ENCODE measurements around the gene AGRP.

AGRP gene

DNA sequence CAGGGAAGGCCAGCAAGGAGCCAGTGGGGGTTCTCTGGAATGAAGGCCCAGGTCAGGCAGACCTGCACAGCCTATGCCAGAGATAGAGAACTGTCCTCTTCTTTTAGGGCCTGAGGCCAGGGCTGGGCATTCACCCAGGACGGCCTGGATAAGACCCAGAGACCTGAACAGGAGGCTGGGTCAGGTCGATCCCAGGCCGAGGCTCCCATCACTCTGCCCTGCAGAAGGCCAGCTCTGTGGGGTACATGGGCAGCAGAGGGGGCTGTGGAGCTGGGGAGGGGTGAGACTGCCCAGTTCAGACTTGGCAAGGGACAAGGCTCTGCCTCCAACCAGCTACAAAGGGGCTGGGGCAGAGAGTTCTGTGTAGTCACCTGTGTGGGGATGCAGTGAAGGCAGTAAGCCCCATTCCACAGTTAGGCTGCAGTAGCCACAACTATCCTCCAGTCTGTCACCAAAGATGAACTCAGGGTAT, 37.9 kb downstream of the AGRP start:
- DNase-seq (ENCODE audit: low read depth) = no peak

DNA sequence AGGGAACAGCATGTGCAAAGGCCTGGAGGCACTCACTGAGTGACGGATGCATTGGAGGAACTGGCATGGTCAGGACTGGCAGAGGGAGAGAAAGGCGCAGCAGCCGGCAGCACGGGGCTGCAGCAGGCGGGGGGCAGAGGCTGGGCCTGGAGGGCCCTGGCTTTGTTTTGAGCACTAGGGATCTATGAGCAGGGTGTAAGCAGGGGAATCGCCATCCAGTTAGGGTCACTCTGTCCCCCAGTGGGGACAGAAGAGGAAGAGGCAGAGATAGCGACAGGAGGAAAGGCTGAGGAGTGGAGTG, 38.3 kb downstream of the AGRP start:
- DNase-seq (ENCODE audit: low read depth) = no peak

DNA sequence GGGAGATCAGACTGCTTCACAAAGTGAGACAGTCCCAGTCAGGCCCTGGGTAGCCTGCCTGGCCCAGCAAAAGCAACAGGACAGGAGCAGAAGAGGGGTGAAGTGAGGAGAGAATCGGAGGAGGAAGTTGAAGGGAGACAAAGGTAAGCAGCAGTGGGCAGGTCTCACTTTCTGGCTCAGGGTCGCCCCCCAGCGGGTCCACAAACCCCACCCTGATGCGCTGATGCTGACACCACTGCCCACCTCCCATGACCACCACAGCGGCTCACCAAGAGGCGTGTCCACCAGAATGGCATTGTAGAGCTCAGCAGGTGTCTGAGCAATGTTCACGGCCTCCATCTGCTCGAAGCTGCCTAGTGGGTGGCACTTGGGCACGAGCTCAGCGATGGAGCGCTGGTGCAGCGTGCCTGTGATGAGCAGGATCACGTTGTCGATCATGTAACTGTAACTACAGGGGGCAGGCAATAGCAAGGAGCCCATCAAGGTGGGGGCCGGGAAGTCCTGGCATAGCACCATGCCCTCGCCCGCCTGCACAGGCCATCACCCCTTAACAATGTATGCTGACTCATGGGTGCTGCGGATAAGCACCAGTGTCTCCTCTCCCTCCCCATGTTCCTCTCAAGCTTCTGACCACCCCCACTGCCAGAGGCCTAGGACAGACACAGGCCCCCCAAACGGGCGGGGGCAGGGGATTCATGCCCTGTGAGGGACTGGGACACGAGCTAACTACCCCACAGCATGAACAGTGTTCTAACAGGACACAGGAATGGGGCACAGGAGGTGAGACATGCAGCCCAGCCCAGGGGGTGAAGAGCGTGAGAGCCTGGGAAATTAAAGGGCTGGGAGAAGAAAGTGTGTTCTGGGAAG, 38.9 kb downstream of the AGRP start:
- no peak for DNase-seq (ENCODE audit: low read depth)

DNA sequence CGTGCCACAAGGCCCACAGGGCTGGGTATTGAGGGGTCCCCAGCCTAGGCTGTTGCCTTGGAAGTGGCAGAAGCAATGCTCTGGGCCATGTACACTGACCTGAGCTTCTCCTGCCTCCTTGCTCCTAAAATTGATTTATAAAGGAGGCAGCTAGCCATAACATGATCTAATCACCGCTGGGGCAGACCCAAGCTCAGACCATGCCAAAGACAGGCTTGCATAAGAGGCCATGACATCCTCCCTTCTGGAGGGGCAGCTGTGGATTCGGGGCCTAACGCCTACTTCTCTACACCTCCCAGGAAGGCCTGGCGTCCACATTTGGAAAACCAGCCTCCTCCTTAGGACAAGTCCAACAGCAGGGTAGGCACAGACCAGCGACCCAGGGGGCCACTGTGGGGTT, 40.1 kb downstream of the AGRP start:
- DNase-seq (ENCODE audit: low read depth) = no peak

DNA sequence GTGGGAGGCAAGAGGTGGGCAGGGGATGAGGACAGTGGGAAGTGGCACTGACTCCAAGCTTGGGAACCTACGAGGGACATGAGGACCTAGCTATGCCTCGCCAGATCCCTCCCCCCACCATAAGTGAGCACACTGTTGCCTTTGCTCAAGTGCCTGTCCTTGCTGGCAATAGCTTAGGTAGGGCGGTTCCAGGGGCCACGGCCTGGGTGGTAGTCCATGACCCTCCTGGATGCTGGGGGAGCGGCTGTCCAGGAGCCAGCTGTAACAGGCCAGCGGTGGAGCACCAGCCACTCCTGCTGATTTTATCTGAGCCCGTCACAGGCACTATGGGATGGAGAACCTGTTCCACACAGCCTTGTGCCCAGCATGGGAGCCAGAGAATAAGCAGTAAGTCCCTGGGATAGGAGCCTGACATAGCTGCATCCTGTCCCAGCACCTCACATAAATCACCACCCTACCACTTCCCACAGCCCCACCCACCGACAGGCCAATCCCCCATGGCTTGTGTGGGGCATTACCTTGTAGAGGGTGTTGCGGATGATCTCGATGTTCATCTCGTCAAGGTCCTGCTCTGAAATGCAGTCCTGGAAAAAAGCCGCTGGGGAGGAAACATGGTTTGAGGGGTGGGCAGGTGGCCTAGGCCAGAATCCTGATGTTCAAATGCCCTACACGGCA, 40.6 kb downstream of the AGRP start:
- DNase-seq (ENCODE audit: low read depth) = no peak

DNA sequence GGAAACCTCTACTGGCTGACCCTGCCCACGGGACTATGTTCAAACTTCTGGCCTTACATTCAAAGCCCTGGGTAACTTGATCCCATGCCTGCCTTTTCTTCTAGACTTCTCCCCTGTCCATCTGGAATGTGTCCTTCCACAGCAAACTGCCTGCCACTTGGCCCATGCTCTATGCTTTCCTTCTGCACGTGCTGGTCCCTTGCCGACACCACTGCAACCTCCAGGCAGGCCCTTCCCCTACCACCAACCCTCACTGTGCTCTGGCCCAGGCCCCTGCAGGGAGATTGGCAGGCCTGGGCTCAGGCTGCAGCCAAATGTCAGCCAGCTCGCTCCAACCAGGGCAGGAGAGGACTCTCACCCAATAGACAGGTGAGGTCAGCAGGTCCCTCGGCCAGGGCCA, 41.4 kb downstream of the AGRP start:
- DNase-seq (ENCODE audit: low read depth) = no peak

DNA sequence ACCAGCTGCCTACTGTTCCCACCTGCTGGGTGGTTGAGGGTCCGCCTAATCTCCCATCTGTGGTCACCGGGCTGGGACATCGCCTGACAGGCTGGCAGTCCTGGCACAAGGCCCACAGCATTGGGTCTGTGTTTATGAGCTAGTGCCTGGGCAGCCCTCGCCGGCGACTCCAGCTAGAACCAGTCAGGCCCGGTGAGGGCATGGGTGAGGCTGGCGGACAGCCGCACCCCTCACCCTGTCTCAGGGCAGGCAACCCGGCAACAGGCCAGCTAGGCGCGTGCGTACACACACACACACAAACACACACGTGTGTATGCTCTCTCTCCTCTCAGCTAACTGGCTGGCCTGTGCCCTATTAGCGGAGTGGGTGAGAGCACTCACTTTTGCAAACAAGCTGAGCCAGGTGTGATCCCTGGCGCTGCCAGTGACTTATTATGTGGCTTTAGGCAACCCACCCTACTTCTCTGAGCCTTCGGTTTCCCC, 42.0 kb downstream of the AGRP start:
- no peak for DNase-seq (ENCODE audit: low read depth)

DNA sequence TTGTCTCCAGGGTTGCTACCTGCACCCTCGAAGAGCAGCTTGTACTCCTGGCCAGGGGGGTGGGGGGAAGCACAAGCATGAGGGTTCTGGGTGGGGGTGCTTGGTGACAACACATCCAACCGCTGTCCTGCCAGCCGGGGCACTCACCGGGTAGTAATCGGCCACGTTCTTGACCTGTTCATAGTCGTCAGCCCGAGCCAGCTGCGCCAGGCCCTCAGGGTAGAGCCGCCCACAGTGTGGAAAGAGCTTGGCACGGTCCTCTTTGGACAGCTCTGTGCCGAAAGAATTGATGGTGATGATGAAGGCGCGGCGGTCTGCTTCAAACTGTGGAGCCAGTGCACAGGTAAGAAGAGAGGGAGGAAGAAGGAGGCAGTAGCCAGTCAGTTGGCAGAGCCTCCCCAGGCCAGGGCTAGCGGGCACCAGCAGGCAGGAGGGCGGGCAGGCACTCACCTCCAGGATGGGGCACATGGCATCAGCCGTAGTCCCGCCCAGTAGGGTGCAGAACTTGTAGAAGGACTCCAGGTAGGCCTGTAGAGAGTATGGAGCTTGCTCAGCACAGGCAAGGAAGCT, 44.4 kb downstream of the AGRP start:
- DNase-seq (ENCODE audit: low read depth) = no peak

DNA sequence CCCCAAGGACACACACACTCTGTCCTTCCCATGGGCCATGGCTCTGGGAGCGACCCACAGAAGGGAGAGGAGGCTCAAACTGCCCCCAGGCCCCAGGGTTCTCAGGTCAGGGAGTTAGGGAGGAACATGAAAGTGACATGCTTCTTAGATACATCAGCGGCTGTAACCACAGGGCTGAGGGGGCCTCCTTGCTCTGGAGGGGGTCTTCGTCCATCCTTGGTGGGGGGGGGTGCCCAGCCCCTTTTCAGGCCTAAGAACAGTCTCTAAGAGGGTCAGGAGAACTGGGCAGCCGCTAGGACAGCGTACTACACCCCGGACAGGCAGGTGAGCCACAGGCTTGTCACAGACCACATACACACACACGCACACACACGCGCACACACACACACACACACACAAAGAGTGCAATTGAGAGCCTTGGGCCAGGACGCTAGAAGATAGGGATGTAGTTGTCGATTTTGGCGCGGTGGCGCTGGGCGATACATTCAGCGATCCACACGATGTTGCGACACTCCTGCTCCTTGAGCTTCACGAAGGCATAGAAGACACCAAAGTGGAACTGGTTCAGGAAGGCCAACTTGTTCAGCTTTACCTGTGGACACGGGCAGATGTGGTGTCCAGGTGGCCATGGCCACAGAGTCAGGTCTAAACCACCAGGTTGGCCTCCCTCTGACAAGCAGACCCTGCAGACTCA, 45.1 kb downstream of the AGRP start:
- DNase-seq (ENCODE audit: low read depth) = no peak

DNA sequence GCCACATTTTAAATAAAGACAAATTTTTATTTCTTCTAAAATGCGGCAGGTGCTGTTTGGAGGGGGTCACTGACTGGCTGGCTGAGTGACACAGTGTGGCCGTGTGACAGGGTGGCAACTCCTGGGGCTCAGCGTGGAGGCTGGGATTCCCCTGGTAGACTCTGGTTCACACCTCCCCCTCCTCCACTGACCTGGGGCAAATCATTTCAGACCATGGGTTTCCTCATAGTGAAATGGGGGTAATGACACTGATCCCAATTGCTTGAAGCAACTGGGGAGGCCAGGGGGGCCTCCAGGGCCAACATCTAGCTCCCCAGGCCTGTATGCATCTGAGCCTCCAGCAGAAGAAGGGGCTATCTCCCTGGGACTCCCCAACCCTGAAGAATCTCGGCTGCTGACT, 45.8 kb downstream of the AGRP start:
- no peak for DNase-seq (ENCODE audit: low read depth)

DNA sequence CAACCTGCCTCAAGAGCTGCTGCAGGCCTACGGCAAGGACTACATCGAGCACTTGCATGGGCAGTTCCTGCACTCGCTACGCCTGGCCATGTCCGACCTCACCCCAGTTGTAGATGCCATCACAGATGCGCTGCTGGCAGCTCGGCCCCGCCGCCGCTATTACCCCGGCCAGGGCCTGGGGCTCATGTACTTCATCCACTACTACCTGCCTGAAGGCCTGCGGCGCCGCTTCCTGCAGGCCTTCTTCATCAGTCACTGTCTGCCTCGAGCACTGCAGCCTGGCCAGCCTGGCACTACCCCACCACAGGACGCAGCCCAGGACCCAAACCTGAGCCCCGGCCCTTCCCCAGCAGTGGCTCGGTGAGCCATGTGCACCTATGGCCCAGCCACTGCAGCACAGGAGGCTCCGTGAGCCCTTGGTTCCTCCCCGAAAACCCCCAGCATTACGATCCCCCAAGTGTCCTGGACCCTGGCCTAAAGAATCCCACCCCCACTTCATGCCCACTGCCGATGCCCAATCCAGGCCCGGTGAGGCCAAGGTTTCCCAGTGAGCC, 46.6 kb downstream of the AGRP start:
- no peak for DNase-seq (ENCODE audit: low read depth)

DNA sequence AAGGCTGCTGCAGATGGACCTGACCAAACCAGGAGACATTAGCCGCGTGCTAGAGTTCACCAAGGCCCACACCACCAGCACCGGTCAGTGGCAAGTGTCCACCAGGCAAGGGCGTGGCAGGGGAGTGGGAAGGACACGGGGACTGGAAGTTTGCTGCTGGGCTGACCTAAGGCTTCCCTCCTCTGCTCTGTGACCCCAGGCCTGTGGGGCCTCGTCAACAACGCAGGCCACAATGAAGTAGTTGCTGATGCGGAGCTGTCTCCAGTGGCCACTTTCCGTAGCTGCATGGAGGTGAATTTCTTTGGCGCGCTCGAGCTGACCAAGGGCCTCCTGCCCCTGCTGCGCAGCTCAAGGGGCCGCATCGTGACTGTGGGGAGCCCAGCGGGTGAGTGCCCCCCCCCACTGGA, 47.6 kb downstream of the AGRP start:
- no peak for DNase-seq (ENCODE audit: low read depth)

DNA sequence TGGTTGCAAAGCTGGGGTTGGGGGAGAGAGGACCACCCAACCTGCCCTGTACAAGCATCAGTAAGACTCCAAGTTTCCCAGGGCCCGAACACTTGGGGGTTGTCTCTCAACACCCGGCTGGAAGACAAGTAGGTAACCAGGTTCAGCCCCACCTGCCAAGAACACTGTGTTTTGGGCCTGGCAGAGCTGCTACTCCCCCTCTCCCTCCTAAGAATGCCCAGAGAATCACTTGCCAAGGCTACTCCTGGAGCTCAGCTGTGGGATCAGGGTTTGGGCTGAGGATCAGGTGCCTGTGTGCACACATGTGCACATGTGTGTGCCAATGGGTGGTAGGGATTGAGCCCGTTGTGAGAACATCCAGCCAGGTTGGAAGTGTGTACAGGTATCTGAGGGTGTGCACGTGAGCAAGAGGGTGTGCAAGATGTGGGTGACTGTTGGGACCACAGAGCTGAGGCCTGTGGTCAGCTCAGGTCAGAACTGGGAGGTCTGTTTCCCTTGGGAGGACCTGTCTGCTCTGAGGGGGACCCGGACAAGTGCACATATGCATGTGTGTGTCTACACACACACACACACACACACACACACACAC, 50.1 kb downstream of the AGRP start:
- no peak for DNase-seq (ENCODE audit: low read depth)

Data from stimulated activated CD8-positive, alpha-beta memory T cell treated with anti-CD3 and anti-CD28 coated beads, Interleukin-7, amount 100 ng/mL, for 24 hours (primary cell).